GM19328 (cell line): ENCODE measurements around the gene RBM12.

Experiments
- ATAC-seq: cut with Tn5 transposase; IDR thresholded peaks from one replicate; pipeline ENCODE4 v1.9.1; 2021; ENCODE audit warnings: mild to moderate bottlenecking, moderate library complexity; ENCODE audit not compliant: unreplicated experiment

RBM12 gene

DNA sequence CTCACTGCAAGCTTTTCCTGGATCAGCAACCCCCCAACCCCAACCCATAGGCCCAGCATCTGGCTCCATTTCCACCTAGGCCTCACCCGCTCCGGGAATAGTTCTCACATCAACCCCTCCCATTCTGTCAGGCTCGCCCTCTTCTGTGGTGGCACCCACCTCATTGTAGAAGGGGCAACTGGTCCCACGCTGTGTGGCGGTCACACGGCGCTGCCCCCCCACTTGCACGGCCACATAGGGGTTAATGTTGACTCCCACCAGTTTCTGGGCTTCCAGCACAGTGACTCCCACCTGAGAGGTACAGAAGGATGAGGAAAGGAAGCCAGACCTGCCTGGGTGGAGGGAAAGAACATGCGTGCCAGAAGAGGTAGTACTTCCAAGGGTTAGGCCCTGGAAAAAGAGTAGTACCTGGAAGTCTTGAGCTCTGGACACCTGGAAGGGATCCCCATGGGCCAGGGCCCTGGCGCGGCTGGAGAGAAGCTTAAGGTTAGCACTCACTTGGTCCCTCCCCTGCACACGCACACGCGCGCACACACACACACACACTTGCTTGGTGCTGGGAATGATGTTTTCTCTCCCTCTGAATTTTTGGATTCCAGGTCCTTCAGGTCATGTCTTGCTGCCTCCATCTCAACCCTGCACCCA is 61.7 kb downstream of the RBM12 start:
- ATAC-seq, result no peak

DNA sequence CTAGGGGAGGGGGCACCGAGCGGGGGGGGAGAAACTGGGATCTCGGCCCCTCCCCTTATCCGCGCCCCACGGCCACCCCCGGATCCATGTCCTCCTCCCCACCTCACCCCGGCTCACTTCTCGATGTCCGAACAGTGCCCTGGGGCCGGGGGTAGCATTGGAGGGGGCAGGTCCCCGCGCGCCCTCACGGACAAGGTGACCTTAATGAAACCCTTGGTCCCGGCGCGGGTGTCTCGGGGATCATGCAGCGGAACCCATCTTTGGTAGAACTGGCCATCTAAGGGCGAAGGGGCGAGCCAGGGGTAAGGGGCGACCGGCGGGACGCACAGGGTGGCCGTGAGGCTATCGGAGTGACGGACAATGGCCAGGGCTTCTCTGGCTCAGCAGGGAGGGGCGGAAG is 62.7 kb downstream of the RBM12 start:
- no peak for ATAC-seq

GRCh38 chr20:35600993-35601973 is 63.4 kb downstream of the RBM12 start:
- no peak for ATAC-seq

GRCh38 chr20:35600176-35600992 is 64.3 kb downstream of the RBM12 start:
- no peak for ATAC-seq

DNA sequence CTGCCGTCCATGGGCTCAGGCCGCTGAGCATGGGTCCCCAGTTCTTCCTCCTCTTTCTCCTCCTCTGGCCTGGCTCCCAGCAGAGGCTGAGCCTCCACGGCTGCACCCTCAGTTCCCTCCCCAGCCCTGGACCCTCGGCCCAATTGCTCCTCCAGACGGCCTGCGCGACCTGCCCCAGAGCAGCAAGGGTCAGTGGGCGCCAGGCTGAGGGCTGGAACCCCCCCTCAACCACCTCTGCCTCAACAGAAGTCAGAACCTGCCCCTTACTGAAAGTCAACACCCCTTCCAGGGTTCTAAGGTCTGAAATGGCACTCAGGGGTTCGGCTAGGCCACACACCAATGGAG is 65.0 kb downstream of the RBM12 start:
- no peak for ATAC-seq
